HG03159 (cell line): Measurements from ENCODE around the gene CCN5.
"Not testable (repeated sequence)": the region's sequence is repeated elsewhere in the genome, so short reads cannot be mapped to it uniquely, and the experiment has no call there.

Source experiments
- ATAC-seq: cut with Tn5 transposase; IDR thresholded peaks from one replicate; pipeline ENCODE4 v1.9.1; 2021; ENCODE audit warnings: mild to moderate bottlenecking, moderate library complexity; ENCODE audit not compliant: unreplicated experiment

CCN5 gene

DNA sequence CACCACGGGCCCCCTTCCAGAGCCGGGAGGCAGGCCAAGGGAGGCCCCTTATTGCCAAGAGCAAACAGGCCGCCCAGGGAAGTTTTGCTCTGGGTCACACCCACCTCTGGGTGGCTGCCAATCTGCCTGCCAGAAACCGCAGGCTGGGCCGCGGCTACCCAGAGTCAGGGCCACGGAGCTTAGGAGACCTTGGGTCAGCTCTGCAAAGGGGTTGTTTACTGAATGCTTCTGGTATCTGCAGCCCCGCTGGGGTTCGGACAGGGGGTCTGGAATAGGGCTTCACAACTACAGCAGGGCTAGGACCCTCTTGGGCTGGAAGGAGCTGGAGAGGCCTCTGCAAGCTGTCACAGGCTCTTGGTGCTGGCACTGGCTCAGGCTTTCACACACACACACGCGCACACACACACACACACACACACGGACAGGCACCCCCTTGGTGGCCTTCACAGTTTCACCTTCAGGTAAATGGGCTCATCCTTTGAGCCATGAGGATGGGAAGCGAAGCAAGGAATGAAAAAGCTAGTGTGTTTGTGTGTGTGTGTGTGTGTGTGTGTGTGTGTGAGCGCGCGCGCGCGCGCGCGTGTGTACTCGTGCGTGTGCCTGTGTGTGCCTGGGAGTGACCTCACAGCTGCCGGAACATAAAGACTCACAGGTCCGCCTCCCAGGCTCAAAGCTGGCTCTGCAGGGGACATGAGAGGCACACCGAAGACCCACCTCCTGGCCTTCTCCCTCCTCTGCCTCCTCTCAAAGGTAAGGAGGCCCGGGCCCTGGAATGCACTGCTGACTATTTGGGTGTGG is at the start of gene CCN5:
Gene CCN5, plus strand, starts transcription at position 669 of the 798 bp plus-strand sequence. Its CDS starts 22 bp downstream, at position 691.
- ATAC-seq = no peak

- ATAC-seq = no peak
Measured at GRCh38 chr20:44666066-44666465, 49.1 kb upstream of the CCN5 start.

DNA sequence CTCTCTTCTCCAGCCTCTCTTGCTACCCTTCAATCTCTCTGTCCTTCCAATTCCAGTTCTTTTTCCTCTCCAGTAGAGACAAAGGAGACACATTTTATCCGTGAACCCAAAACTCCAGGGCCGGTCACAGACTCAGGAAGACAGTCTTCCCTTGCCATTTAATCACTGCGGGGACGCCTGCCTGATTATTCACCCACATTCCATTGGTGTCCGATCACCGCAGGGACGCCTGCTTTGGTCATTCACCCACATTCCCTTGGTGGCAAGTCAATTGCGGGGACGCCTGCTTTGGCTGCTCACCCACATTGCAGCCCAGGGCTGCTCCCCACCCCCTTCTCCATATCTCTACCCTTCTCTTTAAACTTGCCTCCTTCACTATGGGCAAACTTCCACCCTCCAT is 44.3 kb upstream of the CCN5 start:
- not testable (repeated sequence) for ATAC-seq

- ATAC-seq = not testable (repeated sequence)
Measured at GRCh38 chr20:44671541-44671940, 43.6 kb upstream of the CCN5 start.

- ATAC-seq = not testable (repeated sequence)
Measured at GRCh38 chr20:44672318-44672902, 42.8 kb upstream of the CCN5 start.

- ATAC-seq = no peak
Measured at GRCh38 chr20:44678242-44678641, 36.9 kb upstream of the CCN5 start.

DNA sequence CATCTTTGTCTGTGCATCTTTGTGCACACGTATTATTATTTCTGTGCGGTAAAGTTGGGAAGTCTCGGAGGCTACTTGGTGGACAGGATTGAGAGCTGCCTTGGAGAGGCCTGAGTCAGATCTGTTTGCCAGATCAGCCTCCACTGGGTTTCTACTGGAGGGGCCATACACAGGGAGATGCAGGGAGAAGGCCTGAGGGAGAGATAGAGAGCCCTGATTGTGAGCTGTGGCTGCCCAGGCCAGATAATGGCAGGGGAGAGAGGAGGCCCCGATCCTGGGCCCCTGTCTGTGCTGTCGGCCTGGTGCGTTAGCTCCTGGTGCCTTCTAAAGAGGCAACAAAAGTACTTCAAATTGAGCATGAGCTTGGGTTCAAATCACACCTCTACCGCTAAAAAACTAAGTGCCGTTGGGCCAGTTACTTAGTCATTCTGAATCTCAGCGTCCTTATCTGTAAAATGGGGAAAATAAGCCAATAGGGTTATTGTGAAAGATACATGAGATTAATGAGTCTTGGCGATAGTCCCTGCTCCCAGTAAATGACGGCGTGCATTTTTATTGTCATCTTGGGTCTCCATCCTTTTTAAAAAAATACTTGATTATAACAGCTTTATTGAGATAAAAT is 36.1 kb upstream of the CCN5 start:
- ATAC-seq = no peak

GRCh38 chr20:44681796-44682566 is 33.2 kb upstream of the CCN5 start:
- ATAC-seq = no peak

DNA sequence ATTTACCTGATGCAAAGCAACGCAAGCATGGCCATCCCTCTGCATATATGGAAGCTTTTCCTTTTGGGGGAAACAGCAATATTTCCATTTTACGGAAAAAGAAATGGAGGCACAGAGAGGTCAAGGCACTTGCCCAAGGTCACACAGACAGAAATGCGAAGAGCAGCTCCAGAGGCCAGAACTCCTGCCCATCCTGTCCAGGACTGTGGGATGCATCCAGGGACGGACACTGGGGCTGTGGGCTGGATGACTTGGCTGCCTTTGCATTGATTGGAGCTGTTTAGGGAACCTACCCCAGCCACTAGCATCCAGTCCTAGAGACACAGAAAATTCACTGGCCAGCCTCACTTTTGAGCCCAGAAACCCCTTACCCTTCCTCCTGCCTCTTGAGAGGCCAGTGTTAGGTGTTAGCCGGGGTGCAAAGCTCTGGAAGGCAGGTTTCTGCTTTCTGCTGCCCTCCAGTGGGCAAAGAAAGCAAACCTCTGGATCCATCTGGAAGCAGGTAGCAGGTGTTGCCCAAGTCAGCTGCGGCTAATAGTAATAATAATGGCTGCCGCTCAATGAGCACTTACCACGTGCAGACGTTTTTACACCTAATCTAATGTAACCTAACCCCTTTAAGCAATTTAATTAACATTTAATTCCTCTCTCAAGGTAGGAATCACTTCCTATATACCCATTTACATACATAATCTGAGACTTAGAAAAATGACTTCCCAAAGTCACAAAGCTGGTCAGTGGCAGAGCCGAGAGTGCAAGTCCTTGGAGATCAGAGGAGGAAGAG is 31.7 kb upstream of the CCN5 start:
- peak; percentile 62 for ATAC-seq

DNA sequence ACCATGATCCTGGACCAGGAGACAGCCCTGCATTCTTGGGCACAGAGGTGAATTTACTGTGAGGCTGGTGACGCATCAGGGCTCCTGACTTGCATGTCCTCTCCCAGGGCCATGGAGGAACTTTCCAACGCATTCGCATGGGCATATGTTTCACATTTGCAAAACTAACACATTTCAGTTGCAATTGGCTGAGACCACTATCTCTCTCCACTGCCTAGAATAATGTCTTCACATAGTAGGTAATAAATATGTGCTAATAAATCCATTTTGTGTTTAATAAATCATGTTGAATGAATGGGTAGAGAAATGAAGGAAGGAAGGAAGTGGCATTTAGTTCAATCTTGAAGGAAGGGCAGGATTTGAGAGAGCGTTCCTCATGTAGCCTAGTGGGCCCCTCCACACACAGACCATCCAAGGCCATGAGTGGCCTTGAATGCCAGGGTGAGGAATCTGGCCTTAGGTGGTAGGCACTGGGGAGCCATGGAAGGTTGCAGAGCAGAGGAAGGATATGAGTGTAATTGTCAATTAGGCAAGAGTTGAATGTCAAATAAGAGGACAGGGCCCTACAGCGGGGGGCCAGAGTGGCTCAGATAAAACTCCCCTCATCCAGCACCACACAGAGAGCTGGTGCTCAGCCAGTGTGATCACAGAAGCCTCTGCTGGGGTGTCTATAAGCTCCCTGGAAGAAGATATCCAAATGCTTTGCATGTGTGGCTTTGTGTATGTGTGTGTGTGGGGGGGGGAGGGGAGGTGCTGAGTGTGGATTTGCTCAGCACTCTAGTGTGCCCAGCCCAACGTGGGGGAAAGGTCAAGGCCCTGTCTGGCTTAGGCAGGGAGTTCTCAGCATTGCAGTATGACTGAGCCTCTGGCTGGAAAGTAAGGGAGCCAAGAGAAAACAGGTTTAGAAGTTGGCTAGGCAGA is 30.9 kb upstream of the CCN5 start:
- no peak for ATAC-seq

DNA sequence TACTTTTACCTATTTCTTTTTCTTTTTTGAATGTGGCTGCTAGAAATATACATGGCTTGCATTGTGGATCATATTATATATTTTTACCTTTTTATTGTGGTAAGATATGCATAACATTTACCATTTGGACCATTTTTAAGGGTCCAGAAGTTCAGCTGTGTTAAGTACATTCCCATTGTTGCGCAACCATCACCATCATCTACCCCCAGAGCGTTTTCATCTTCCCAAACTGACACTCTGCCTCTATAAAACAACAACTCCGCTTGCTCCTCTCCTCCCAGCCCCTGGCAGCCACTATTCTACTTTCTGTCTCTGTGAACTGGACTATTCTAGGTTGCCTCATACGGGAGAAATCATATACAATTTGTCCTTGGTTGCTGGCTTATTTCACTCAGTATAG is 28.2 kb upstream of the CCN5 start:
- no peak for ATAC-seq

DNA sequence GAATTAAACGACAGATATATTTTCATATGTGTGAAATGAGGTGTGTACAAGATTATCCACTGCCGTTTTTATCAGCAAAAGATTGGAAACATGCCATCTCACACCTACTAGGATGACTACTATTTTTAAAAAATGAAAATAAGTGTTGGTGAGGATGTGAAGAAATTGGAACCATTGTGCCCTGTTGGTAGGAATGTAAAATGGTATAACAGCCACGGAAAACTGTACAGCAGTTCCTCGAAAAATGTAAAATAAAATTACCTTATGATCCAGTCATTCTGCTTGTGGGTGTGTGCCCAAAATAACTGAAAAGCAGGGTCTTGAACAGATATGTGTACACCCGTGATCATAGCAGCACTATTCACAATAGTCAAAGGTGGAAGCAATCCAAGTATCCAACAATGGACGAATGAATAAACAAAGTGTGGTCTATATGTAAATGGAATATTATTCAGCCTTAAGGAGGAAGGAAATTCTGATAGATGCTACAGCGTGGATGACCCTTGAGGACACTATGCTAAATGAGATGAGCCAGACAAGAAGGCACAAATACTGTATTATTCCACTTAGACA is 27.0 kb upstream of the CCN5 start:
- no peak for ATAC-seq

DNA sequence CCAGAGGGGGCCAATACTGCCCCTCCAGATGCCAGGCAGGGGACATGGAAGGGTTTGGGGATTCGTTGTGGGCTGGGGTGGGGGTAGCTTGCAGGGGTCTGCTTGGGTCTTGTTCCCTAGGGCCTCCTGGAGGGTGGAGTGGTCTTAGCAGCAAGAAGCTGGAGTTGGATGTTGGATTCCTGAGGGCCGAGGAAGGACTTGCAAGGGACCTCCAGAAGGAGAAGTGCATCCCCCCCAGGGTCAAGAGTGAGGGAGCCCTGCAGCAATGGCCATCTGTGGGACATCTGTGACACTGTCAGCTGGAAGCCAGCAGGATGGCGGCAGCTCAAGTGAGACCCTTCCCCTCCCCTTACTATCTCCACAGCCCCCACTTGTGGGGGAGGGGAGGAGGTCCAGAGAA is 25.4 kb upstream of the CCN5 start:
- no peak for ATAC-seq

- no peak for ATAC-seq
Measured at GRCh38 chr20:44690781-44691423, 24.3 kb upstream of the CCN5 start.

DNA sequence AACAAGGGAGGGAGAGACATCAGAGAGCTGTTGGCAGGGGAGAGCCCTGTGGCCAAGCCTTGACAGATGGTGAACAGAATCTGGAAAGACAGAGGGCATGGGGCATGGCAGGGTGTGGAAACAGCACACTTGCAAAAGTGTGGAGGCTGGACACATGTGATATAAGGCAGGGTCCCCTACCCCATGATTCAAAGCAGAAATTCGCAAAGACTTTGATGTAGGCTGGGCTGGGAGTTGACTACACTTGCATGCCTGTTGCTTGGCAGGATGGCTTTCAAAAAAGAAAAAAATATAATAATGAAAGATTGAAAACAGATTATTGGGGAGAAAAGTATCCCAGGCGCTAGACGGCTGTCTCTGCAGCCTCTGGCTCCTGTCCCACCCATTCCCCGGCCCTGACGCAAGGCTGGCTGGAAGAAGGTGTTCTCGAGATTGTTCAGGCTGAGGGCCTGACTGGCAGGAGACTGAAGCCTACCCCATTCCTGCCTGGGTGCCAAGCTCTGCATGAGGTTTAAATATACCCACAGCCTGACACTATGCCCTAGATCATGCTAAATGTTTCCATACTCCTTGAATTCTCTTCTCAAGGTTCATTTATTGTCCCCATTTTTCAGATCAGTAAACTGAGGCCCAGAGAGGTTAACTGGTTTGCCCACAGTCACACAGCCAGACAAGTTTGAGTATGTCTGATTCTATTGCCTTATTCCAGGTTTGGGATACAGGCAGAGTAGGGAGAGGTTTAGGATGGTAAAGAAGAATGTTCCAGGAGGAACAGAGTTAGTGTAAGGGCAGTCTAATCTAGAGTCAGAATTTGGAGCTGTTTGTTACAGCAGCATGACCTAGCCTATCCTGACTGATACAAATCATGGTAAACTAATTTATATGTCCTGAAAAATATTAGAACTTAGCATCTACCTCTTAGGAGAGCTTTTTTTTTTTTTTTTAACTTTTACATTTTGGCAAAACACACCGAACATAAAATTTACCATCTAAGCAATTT is 23.4 kb upstream of the CCN5 start:
- ATAC-seq = no peak

GRCh38 chr20:44692932-44693480 is 22.2 kb upstream of the CCN5 start:
- no peak for ATAC-seq

DNA sequence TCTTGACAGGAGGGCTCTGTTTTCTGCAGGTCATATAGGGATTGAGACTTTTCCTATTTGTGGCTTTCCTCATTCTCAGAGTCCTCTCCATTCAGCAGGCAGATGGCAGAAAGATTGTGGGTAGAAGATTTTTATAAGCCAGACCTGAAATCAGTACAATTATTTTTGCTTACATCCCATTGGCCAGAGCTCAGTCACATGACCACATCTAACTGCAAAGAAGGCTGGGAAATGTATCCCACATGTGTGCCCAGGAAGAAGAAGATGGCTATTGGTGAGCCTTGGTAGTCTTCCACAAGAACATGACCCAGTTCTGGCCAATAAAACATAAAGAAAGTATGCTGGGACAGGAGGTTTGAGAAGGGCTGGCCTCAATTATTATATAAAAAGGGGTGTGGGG is 21.5 kb upstream of the CCN5 start:
- ATAC-seq = no peak
